ENCODE data around the gene ATRNL1.
"Not testable (repeated sequence)": the region's sequence is repeated elsewhere in the genome, so short reads cannot be mapped to it uniquely, and the experiment has no call there.

Gene ATRNL1

DNA sequence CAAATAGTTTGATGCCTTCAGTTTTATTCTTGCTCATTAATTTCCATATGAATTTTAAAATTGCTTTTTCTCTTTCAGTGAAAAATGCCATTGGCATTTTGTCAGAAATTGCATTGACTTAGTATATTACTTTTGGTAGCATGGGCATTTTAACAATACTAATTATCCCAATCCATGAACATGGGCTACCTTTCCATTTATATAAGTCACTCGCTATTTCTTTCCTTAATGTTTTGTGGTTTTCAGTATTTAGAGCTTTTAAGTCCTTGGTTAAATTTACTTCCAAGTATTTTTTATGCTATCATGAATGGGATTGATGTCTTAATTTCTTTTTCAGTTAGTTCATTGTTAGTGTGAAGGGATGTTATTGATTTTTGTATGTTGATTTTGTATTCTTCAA, 297.4 kb downstream of the ATRNL1 start:
- H3K4me3 ChIP-seq (ENCODE audit: low read depth in 1 of 5, low read length in 5 of 5): no peak overlapping the region
- no peaks in the 10 kb centered on the region for H3K36me3 ChIP-seq (ENCODE audit: control insufficient read depth in 5 of 5, insufficient read depth in 5 of 5, low read length in 5 of 5)
- H3K4me1 ChIP-seq (ENCODE audit: control insufficient read depth in 5 of 5, insufficient read depth in 5 of 5, low read length in 5 of 5): no peaks in the 10 kb centered on the region
- H3K9me3 ChIP-seq (ENCODE audit: control insufficient read depth in 5 of 5, low read length in 5 of 5): peaks cover 0 to 6% (median 0%) of the 10 kb centered on the region in 5 donors
- no peak overlapping the region for H3K27ac ChIP-seq (ENCODE audit: low read depth, low read length)
- no peaks in the 10 kb centered on the region for H3K27me3 ChIP-seq (ENCODE audit: control insufficient read depth in 5 of 5, insufficient read depth in 4 of 5, low read length in 5 of 5)
- H3K9ac ChIP-seq (ENCODE audit: low read length in 5 of 5): no peak overlapping the region

DNA sequence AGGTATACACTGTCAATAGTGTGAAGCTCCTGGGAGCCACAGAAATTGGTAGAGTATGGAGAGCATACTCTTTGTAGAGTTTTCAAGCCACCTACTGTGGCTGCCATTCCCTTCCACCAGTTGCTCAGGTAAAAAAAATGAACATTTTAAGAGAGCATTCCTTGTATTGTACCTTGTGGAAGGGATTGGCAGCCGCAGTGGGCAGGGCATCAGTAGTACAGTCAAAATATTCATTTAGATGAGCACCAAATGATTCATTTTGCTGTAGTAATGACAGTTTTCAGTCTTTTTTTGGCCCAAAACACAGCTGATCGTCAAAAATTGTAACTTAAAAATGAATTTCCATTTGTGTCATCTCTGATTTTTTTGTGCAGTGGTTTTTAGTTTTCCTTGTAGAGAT, 304.9 kb downstream of the ATRNL1 start:
- Histone ChIP-seq H3K9ac (ENCODE audit: low read length in 5 of 5) (no peak overlapping the region), H3K27ac (ENCODE audit: low read depth, low read length) (no peak overlapping the region), H3K4me3 (ENCODE audit: low read depth in 1 of 5, low read length in 5 of 5) (no peak overlapping the region), H3K27me3 (ENCODE audit: control insufficient read depth in 5 of 5, insufficient read depth in 4 of 5, low read length in 5 of 5) (no peaks in the 10 kb centered on the region), H3K36me3 (ENCODE audit: control insufficient read depth in 5 of 5, insufficient read depth in 5 of 5, low read length in 5 of 5) (no peaks in the 10 kb centered on the region), H3K9me3 (ENCODE audit: control insufficient read depth in 5 of 5, low read length in 5 of 5) (no peaks in the 10 kb centered on the region), H3K4me1 (ENCODE audit: control insufficient read depth in 5 of 5, insufficient read depth in 5 of 5, low read length in 5 of 5) (peaks cover 0 to 9% (median 0%) of the 10 kb centered on the region in 5 donors)

DNA sequence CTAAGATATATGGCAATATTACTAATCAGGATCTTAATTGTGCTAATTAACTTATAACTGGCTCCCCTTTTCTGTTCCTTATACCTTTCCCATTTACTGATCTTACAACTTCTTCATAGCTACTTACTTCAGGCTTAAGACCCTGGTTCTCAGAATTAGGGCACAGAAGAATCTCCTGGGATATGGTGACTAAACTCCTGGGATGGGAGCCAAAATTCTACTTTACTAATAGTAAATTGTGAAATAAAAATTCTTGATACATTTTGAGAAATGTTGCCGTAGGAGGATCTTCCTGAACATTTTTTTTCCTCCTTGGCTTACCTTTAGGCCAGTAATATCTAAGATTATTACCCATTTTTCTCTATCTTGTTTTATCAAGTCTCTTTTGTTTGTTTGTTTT, 309.5 kb downstream of the ATRNL1 start:
- Histone ChIP-seq H3K27me3 (ENCODE audit: control insufficient read depth in 5 of 5, insufficient read depth in 4 of 5, low read length in 5 of 5) (no peaks in the 10 kb centered on the region), H3K4me1 (ENCODE audit: control insufficient read depth in 5 of 5, insufficient read depth in 5 of 5, low read length in 5 of 5) (peaks cover 0 to 12% (median 0%) of the 10 kb centered on the region in 5 donors), H3K4me3 (ENCODE audit: low read depth in 1 of 5, low read length in 5 of 5) (no peak overlapping the region), H3K27ac (ENCODE audit: low read depth, low read length) (no peak overlapping the region), H3K9ac (ENCODE audit: low read length in 5 of 5) (no peak overlapping the region), H3K36me3 (ENCODE audit: control insufficient read depth in 5 of 5, insufficient read depth in 5 of 5, low read length in 5 of 5) (no peaks in the 10 kb centered on the region), H3K9me3 (ENCODE audit: control insufficient read depth in 5 of 5, low read length in 5 of 5) (no peaks in the 10 kb centered on the region)

DNA sequence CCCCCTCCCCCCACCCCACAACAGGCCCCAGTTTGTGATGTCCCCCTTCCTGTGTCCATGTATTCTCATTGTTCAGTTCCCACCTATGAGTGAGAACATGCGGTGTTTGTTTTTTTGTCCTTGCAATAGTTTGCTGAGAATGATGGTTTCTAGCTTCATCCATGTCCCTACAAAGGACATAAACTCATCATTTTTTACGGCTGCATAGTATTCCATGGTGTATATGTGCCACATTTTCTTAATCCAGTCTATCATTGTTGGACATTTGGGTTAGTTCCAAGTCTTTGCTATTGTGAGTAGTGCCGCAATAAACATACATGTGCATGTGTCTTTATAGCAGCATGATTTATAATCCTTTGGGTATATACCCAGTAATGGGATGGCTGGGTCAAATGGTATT, 312.7 kb downstream of the ATRNL1 start:
- not testable (repeated sequence) for H3K27ac ChIP-seq (ENCODE audit: low read depth, low read length); H3K27me3 ChIP-seq (ENCODE audit: control insufficient read depth in 5 of 5, insufficient read depth in 4 of 5, low read length in 5 of 5); H3K4me3 ChIP-seq (ENCODE audit: low read depth in 1 of 5, low read length in 5 of 5); H3K9ac ChIP-seq (ENCODE audit: low read length in 5 of 5); H3K9me3 ChIP-seq (ENCODE audit: control insufficient read depth in 5 of 5, low read length in 5 of 5); H3K36me3 ChIP-seq (ENCODE audit: control insufficient read depth in 5 of 5, insufficient read depth in 5 of 5, low read length in 5 of 5)
- H3K4me1 ChIP-seq (ENCODE audit: control insufficient read depth in 5 of 5, insufficient read depth in 5 of 5, low read length in 5 of 5): peaks cover 0 to 12% (median 0%) of the 10 kb centered on the region in 5 donors

DNA sequence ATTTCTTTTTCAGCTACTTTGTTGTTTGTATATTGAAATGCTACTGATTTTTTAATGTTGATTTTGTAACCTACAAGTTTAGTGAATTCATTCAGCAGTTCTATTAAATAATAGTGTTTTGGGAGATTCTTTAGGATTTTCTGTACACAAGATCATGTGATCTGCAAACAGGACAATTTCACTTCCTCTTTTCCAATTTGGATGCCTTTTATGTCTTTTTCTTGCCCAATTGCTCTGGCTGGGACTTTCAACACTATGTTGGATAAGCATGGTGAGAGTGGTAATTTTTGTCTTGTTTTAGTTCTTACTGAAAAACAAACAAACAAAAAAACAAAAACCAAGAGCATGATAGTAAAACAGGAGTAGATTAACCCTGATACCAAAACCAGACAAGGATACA, 316.2 kb downstream of the ATRNL1 start:
- H3K27me3 ChIP-seq (ENCODE audit: control insufficient read depth in 5 of 5, insufficient read depth in 4 of 5, low read length in 5 of 5): no peaks in the 10 kb centered on the region
- H3K36me3 ChIP-seq (ENCODE audit: control insufficient read depth in 5 of 5, insufficient read depth in 5 of 5, low read length in 5 of 5): no peaks in the 10 kb centered on the region
- no peaks in the 10 kb centered on the region for H3K4me1 ChIP-seq (ENCODE audit: control insufficient read depth in 5 of 5, insufficient read depth in 5 of 5, low read length in 5 of 5)
- no peak overlapping the region for H3K27ac ChIP-seq (ENCODE audit: low read depth, low read length)
- H3K9ac ChIP-seq (ENCODE audit: low read length in 5 of 5): no peak overlapping the region
- no peak overlapping the region for H3K4me3 ChIP-seq (ENCODE audit: low read depth in 1 of 5, low read length in 5 of 5)
- peaks cover 0 to 7% (median 0%) of the 10 kb centered on the region in 5 donors for H3K9me3 ChIP-seq (ENCODE audit: control insufficient read depth in 5 of 5, low read length in 5 of 5)

DNA sequence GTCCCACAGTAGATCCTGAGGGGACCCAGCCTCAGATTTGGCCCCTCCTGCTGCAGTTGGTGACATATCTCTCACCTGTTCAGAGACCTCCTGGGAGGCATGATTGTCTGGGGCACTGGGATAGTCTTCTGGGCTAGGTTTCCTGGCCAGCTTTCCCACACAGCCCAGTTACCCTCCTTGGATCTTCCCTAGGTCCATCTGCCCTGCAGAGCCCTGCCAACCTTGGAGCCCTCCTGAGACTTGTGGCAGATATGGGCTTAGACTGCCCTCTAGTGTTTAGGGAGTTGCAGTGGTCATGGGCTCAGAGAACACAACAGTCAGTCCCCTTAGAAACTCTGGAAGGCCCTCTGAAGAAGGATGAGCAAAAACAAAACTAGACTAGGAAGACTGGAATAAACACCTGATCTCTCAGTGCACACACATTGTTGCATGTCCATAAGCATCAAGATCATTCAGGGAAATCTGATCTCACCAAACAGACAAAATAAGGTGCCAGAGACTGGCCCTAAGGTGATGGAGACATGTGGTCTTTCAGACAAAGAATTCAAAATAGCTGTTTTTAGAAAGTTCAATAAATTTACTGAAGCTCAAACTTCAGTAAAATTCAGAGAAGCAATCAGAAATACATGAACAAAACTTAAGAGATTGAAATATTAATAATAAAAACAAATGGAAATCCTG, 324.6 kb downstream of the ATRNL1 start:
- Histone ChIP-seq H3K27ac (ENCODE audit: low read depth, low read length) (no peak overlapping the region), H3K36me3 (ENCODE audit: control insufficient read depth in 5 of 5, insufficient read depth in 5 of 5, low read length in 5 of 5) (no peaks in the 10 kb centered on the region), H3K4me3 (ENCODE audit: low read depth in 1 of 5, low read length in 5 of 5) (no peak overlapping the region), H3K9ac (ENCODE audit: low read length in 5 of 5) (no peak overlapping the region), H3K9me3 (ENCODE audit: control insufficient read depth in 5 of 5, low read length in 5 of 5) (no peaks in the 10 kb centered on the region), H3K27me3 (ENCODE audit: control insufficient read depth in 5 of 5, insufficient read depth in 4 of 5, low read length in 5 of 5) (no peaks in the 10 kb centered on the region), H3K4me1 (ENCODE audit: control insufficient read depth in 5 of 5, insufficient read depth in 5 of 5, low read length in 5 of 5) (no peaks in the 10 kb centered on the region)

DNA sequence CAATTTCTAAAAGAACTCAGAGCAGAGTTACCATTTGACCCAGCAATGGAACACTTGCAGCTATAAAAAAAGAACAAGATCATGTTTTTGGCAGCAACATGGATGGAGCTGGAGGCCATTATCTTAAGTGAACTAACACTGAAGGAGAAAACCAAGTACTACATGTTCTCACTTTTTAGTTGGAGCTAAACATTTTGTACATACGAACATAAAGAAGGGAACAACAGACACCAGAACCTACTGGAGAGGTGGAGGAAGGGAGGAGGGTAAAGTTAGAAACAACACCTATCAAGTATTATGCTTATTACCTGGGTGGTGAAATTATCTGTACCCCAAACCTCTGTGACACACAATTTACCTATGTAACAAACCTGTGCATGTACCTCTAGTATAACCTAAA, 329.5 kb downstream of the ATRNL1 start:
- Histone ChIP-seq H3K4me3 (ENCODE audit: low read depth in 1 of 5, low read length in 5 of 5) (no peak overlapping the region), H3K4me1 (ENCODE audit: control insufficient read depth in 5 of 5, insufficient read depth in 5 of 5, low read length in 5 of 5) (no peaks in the 10 kb centered on the region), H3K27me3 (ENCODE audit: control insufficient read depth in 5 of 5, insufficient read depth in 4 of 5, low read length in 5 of 5) (no peaks in the 10 kb centered on the region), H3K27ac (ENCODE audit: low read depth, low read length) (no peak overlapping the region), H3K36me3 (ENCODE audit: control insufficient read depth in 5 of 5, insufficient read depth in 5 of 5, low read length in 5 of 5) (no peaks in the 10 kb centered on the region), H3K9me3 (ENCODE audit: control insufficient read depth in 5 of 5, low read length in 5 of 5) (no peaks in the 10 kb centered on the region), H3K9ac (ENCODE audit: low read length in 5 of 5) (no peak overlapping the region)

DNA sequence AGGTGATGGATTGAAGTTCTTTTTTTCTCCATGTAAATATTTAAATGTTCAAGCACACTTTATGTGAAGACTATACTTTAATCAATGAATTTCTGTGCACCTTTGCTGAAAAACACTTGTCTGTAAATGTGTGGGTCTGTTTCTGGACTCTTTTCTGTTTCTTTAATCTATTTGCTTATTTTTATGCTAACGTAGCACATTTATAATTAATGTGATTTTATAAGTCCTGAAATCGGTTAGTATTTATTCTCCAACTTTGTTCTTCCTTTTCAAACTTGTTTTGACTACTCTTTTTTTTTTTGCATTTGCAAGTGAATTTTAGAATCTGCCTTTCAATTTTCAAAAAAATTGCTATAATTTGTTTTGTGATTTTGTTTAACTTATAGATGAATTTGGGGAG, 334.4 kb downstream of the ATRNL1 start:
- H3K27me3 ChIP-seq (ENCODE audit: control insufficient read depth in 5 of 5, insufficient read depth in 4 of 5, low read length in 5 of 5): no peaks in the 10 kb centered on the region
- no peaks in the 10 kb centered on the region for H3K36me3 ChIP-seq (ENCODE audit: control insufficient read depth in 5 of 5, insufficient read depth in 5 of 5, low read length in 5 of 5)
- H3K9ac ChIP-seq (ENCODE audit: low read length in 5 of 5): no peak overlapping the region
- H3K27ac ChIP-seq (ENCODE audit: low read depth, low read length): no peak overlapping the region
- no peak overlapping the region for H3K4me3 ChIP-seq (ENCODE audit: low read depth in 1 of 5, low read length in 5 of 5)
- H3K4me1 ChIP-seq (ENCODE audit: control insufficient read depth in 5 of 5, insufficient read depth in 5 of 5, low read length in 5 of 5): no peaks in the 10 kb centered on the region
- H3K9me3 ChIP-seq (ENCODE audit: control insufficient read depth in 5 of 5, low read length in 5 of 5): no peaks in the 10 kb centered on the region

DNA sequence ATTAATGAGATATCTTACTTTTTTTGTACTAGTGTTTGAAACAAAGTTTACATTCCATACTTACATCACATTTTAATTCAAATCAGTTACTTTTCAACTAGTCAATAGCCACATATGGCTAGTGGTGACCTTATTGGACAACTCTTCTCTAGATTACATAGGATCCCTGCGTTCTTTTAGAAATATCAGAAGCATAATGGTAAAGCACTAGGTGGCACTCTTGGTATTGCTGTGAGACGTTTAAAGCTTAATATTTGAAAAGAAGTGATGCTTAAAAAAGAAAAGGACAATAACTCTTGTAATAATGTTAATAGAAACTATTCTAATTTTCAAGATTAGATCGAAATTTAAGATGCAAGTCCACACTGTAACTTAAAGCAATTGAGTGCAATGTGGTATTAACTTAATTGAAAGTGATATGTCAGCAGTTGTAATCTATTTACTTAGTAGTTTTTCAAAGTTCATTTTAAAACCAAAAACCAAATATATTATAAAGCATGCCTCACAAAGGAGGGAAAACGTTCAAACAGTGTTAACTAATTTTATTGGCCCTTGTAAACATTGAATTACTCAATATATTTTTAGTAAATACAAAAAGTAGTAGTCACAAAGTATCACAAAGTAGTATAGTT, 339.1 kb downstream of the ATRNL1 start:
- no peak overlapping the region for H3K9ac ChIP-seq (ENCODE audit: low read length in 5 of 5)
- H3K27ac ChIP-seq (ENCODE audit: low read depth, low read length): no peak overlapping the region
- H3K9me3 ChIP-seq (ENCODE audit: control insufficient read depth in 5 of 5, low read length in 5 of 5): peaks cover 0 to 5% (median 0%) of the 10 kb centered on the region in 5 donors
- H3K4me1 ChIP-seq (ENCODE audit: control insufficient read depth in 5 of 5, insufficient read depth in 5 of 5, low read length in 5 of 5): no peaks in the 10 kb centered on the region
- no peaks in the 10 kb centered on the region for H3K27me3 ChIP-seq (ENCODE audit: control insufficient read depth in 5 of 5, insufficient read depth in 4 of 5, low read length in 5 of 5)
- no peaks in the 10 kb centered on the region for H3K36me3 ChIP-seq (ENCODE audit: control insufficient read depth in 5 of 5, insufficient read depth in 5 of 5, low read length in 5 of 5)
- no peak overlapping the region for H3K4me3 ChIP-seq (ENCODE audit: low read depth in 1 of 5, low read length in 5 of 5)

DNA sequence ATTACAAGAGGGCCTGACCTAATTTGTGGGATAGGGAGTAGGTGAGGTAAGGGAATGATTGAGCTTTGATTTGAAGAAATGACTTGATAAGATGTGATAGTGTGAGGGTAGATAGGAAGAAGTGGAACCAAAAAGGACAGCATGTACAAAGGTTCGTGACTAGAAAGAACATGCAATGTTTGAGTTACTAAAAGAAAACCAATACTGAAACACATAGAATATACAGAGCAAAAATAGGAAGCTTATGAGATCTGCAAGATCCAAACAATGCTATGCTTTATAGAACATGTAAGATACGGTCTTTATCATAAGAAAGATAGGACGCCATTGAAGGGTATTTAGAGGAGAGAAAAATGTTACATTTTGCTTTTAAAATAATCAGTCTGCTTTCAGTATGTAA, 343.8 kb downstream of the ATRNL1 start:
- Histone ChIP-seq H3K9me3 (ENCODE audit: control insufficient read depth in 5 of 5, low read length in 5 of 5) (peaks cover 0 to 5% (median 0%) of the 10 kb centered on the region in 5 donors), H3K4me1 (ENCODE audit: control insufficient read depth in 5 of 5, insufficient read depth in 5 of 5, low read length in 5 of 5) (no peaks in the 10 kb centered on the region), H3K27me3 (ENCODE audit: control insufficient read depth in 5 of 5, insufficient read depth in 4 of 5, low read length in 5 of 5) (no peaks in the 10 kb centered on the region), H3K36me3 (ENCODE audit: control insufficient read depth in 5 of 5, insufficient read depth in 5 of 5, low read length in 5 of 5) (no peaks in the 10 kb centered on the region), H3K4me3 (ENCODE audit: low read depth in 1 of 5, low read length in 5 of 5) (no peak overlapping the region), H3K27ac (ENCODE audit: low read depth, low read length) (no peak overlapping the region), H3K9ac (ENCODE audit: low read length in 5 of 5) (no peak overlapping the region)

All from subcutaneous abdominal adipose tissue (tissue), 5 donors.